Measurements from ENCODE around the gene KIRREL3.

Gene KIRREL3

GRCh38 chr11:127037001-127037400 is 36.4 kb upstream of the KIRREL3 start:
- no peak for TF ChIP-seq CTCF (IDR thresholded peaks at IDR 0.05; ENCODE audit: low read depth, low read length, missing control alignments)
- DNase-seq (ENCODE audit: low read depth) = no peak

DNA sequence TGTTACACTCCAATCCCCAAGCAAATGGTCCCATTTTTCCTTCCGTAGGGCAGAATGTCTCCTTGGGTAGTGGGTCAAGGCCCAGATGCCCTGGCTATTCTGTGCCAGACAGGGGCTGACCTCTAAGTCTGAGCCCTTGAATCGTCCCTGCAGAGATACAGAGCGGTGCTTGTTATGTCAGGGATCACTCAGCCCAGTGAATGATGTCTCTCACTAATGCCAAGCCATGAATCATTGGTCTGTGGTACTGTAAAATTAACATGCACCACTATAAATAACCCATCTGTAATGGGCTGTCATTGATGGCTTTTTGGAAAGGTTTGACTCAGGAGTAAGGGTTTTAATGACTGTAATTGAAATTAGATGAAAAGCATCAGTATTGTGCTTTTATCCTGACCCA is 35.3 kb upstream of the KIRREL3 start:
- no peak for TF ChIP-seq CTCF (IDR thresholded peaks at IDR 0.05; ENCODE audit: low read depth, low read length, missing control alignments)
- no peak for DNase-seq (ENCODE audit: low read depth)
- H3K4me3 ChIP-seq (ENCODE audit: low read depth, low read length) = no peak overlapping the region

More at GRCh38 chr11:127037001-127037400, 36.4 kb upstream of the KIRREL3 start:
- H3K4me3 ChIP-seq (ENCODE audit: low read depth, low read length) = no peak overlapping the region

DNA sequence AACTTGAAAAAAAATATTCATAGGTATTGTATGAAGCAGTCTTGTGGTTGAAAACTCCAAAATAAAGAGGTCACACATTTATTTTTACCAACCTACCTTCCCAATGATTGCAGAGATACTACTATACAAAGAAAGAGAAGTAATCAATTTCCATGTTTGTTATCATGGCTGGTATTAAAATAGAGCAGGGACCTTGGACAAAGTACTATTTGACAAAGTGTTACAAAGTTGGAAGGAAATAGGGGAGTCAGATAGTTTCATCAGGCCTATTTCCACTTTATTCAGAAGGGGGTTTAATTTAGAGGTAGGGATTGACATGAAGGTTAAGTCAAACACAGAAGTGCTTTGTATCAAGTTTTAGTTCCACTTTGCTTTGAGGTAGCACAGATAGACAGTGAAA is 34.4 kb upstream of the KIRREL3 start:
- DNase-seq (ENCODE audit: low read depth) = no peak
- no peak for TF ChIP-seq CTCF (IDR thresholded peaks at IDR 0.05; ENCODE audit: low read depth, low read length, missing control alignments)
- no peak overlapping the region for H3K4me3 ChIP-seq (ENCODE audit: low read depth, low read length)

GRCh38 chr11:127028648-127029047 is 28.1 kb upstream of the KIRREL3 start:
- no peak overlapping the region for H3K4me3 ChIP-seq (ENCODE audit: low read depth, low read length)
- DNase-seq (ENCODE audit: low read depth) = no peak
- no peak for TF ChIP-seq CTCF (IDR thresholded peaks at IDR 0.05; ENCODE audit: low read depth, low read length, missing control alignments)

DNA sequence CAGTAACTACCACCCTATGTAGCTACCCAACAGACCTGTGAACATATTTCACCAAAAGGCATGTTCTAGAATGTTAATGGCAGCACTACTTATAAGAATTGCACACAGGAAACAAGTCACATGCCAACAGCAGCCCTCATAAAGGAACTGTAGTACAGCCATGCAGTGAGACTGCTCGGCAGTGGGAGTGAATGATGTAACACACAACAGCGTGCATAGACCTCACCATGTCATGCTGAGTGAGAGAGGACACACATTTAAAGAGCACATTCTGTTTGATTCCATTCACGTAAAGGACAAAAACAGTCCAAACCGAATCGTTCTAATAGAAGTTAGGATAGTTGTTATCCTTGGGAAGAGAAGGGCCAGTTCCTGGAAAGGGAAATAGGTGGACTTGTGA is 27.2 kb upstream of the KIRREL3 start:
- TF ChIP-seq CTCF (IDR thresholded peaks at IDR 0.05; ENCODE audit: low read depth, low read length, missing control alignments) = no peak
- H3K4me3 ChIP-seq (ENCODE audit: low read depth, low read length) = no peak overlapping the region
- DNase-seq (ENCODE audit: low read depth) = no peak

- TF ChIP-seq CTCF (IDR thresholded peaks at IDR 0.05; ENCODE audit: low read depth, low read length, missing control alignments) = no peak
- no peak for DNase-seq (ENCODE audit: low read depth)
- no peak overlapping the region for H3K4me3 ChIP-seq (ENCODE audit: low read depth, low read length)
Observed at GRCh38 chr11:127027000-127027399, 26.4 kb upstream of the KIRREL3 start.

GRCh38 chr11:127023991-127024390 is 23.4 kb upstream of the KIRREL3 start:
- DNase-seq (ENCODE audit: low read depth) = no peak
- no peak for TF ChIP-seq CTCF (IDR thresholded peaks at IDR 0.05; ENCODE audit: low read depth, low read length, missing control alignments)
- no peak overlapping the region for H3K4me3 ChIP-seq (ENCODE audit: low read depth, low read length)
